ENCODE measurements around the gene CALHM5. TPM values are rescaled to one million over a fixed set of nuclear protein-coding genes. Genes with fewer than 3 reads are reported as not detected.

Gene CALHM5
- total and polyA plus RNA-seq, 9 donors: 0.20 to 3.2 (median 0.70) TPM

- DNase-seq: no peak
- Histone ChIP-seq H3K27me3 (no peaks in the 10 kb centered on the region), H3K9me3 (no peaks in the 10 kb centered on the region), H3K36me3 (no peaks in the 10 kb centered on the region), H3K4me3 (no peak overlapping the region), H3K4me1 (ENCODE audit: insufficient read depth) (peaks cover 7% of the 10 kb centered on the region), H3K27ac (no peak overlapping the region)
- intact Hi-C loops (cut with DNase I): no loop called here
- 42 to 68% (median 47%) methylated on average over 5 of the region's 5 CpGs for WGBS, 3 donors
- no peak for TF ChIP-seq POLR2A (IDR thresholded peaks at IDR 0.05)
- TF ChIP-seq, protein P1, sequence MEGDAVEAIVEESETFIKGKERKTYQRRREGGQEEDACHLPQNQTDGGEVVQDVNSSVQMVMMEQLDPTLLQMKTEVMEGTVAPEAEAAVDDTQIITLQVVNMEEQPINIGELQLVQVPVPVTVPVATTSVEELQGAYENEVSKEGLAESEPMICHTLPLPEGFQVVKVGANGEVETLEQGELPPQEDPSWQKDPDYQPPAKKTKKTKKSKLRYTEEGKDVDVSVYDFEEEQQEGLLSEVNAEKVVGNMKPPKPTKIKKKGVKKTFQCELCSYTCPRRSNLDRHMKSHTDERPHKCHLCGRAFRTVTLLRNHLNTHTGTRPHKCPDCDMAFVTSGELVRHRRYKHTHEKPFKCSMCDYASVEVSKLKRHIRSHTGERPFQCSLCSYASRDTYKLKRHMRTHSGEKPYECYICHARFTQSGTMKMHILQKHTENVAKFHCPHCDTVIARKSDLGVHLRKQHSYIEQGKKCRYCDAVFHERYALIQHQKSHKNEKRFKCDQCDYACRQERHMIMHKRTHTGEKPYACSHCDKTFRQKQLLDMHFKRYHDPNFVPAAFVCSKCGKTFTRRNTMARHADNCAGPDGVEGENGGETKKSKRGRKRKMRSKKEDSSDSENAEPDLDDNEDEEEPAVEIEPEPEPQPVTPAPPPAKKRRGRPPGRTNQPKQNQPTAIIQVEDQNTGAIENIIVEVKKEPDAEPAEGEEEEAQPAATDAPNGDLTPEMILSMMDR (IDR thresholded peaks at IDR 0.05): no peak
- TF ChIP-seq EP300 (IDR thresholded peaks at IDR 0.05): no peak
These were observed 46.2 kb upstream of the CALHM5 start for GRCh38 chr6:116465246-116465645.

GRCh38 chr6:116467096-116467495 lies 44.3 kb upstream of the CALHM5 start:
- Histone ChIP-seq H3K4me1 (ENCODE audit: insufficient read depth) (peaks cover 5% of the 10 kb centered on the region), H3K27ac (no peak overlapping the region), H3K4me3 (no peak overlapping the region), H3K9me3 (no peaks in the 10 kb centered on the region), H3K36me3 (no peaks in the 10 kb centered on the region), H3K27me3 (no peaks in the 10 kb centered on the region)
- no peak for DNase-seq
- intact Hi-C loops (cut with DNase I): no loop called here
- TF ChIP-seq, protein P1 (IDR thresholded peaks at IDR 0.05): no peak
- TF ChIP-seq EP300 (IDR thresholded peaks at IDR 0.05) (no peak), POLR2A (IDR thresholded peaks at IDR 0.05) (no peak)
- WGBS, 3 donors: 88 to 97% (median 96%) methylated on average over 1 of the region's 1 CpG

- H3K4me3 ChIP-seq: no peak overlapping the region
- intact Hi-C loops (cut with DNase I): no loop called here
- H3K4me1 ChIP-seq (ENCODE audit: insufficient read depth): peaks cover 4% of the 10 kb centered on the region
- no peaks in the 10 kb centered on the region for H3K36me3 ChIP-seq
- H3K27ac ChIP-seq: no peak overlapping the region
- H3K9me3 ChIP-seq: no peaks in the 10 kb centered on the region
- TF ChIP-seq POLR2A (IDR thresholded peaks at IDR 0.05): no peak
- TF ChIP-seq, protein P1 (IDR thresholded peaks at IDR 0.05): no peak
- TF ChIP-seq EP300 (IDR thresholded peaks at IDR 0.05): no peak
- H3K27me3 ChIP-seq: no peaks in the 10 kb centered on the region
- no peak for DNase-seq
These were observed 43.9 kb upstream of the CALHM5 start for GRCh38 chr6:116467514-116467913.

DNA sequence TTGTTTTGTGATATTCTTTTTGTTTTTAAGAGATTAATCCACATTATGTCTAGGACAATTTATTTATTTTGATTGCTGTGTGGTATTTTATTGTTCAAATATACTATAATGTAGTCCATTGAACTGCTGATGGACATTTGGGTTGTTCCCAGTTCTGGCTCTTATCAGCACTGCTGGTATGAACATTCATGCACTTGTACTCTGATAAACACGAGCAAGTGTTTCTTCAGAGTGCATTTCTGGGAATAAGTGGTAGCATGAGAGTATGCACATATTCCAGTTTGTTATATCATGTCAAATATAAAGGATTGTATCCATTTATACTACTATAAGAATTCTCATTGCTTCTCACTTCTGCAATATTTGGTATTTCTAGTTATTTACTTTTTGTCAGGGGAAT lies 43.1 kb upstream of the CALHM5 start:
- no peak for DNase-seq
- TF ChIP-seq POLR2A (IDR thresholded peaks at IDR 0.05): no peak
- TF ChIP-seq EP300 (IDR thresholded peaks at IDR 0.05): no peak
- TF ChIP-seq, protein P1 (IDR thresholded peaks at IDR 0.05): no peak

DNA sequence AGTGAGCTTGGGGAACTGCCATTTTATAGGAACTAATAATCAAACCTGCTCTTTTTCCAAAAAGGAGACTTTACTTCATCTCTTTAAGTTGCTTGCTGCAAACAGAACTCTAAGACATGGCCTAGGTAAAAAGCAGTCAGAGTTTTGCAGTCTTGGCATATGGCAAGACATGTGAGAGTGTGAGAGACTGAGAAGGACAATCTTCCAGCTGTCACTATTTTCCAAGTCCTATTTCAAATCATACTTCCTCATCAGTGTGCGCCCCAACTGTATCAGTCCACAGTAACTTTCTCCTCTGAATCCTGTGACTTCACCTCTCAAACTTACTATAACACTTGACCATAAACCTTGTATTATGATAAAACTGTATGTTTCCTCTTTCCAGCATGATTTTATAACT lies 39.9 kb upstream of the CALHM5 start:
- no peaks in the 10 kb centered on the region for H3K36me3 ChIP-seq
- no peak for DNase-seq
- H3K4me3 ChIP-seq: no peak overlapping the region
- H3K4me1 ChIP-seq (ENCODE audit: insufficient read depth): no peaks in the 10 kb centered on the region
- WGBS, 3 donors: 93 to 100% (median 98%) methylated on average over 1 of the region's 1 CpG
- no peaks in the 10 kb centered on the region for H3K9me3 ChIP-seq
- no peak overlapping the region for H3K27ac ChIP-seq
- intact Hi-C loops (cut with DNase I): no loop called here
- H3K27me3 ChIP-seq: no peaks in the 10 kb centered on the region
- TF ChIP-seq EP300 (IDR thresholded peaks at IDR 0.05): no peak
- TF ChIP-seq, protein P1 (IDR thresholded peaks at IDR 0.05): no peak
- TF ChIP-seq POLR2A (IDR thresholded peaks at IDR 0.05): no peak

More for the DNA sequence above, 43.1 kb upstream of the CALHM5 start:
- no peak overlapping the region for H3K27ac ChIP-seq
- intact Hi-C loops (cut with DNase I): no loop called here
- peaks cover 3% of the 10 kb centered on the region for H3K4me1 ChIP-seq (ENCODE audit: insufficient read depth)
- WGBS, 3 donors: 22 to 45% (median 36%) methylated on average over 1 of the region's 1 CpG
- H3K4me3 ChIP-seq: no peak overlapping the region
- H3K36me3 ChIP-seq: no peaks in the 10 kb centered on the region
- no peaks in the 10 kb centered on the region for H3K9me3 ChIP-seq
- H3K27me3 ChIP-seq: no peaks in the 10 kb centered on the region
